Measurements from ENCODE around the gene JARID2. TPM values are rescaled to one million over a fixed set of nuclear protein-coding genes. Genes with fewer than 3 reads are reported as not detected.

The JARID2 gene
- total and polyA plus RNA-seq, 11 donors: 3.5 to 12.2 (median 7.5) TPM

DNA sequence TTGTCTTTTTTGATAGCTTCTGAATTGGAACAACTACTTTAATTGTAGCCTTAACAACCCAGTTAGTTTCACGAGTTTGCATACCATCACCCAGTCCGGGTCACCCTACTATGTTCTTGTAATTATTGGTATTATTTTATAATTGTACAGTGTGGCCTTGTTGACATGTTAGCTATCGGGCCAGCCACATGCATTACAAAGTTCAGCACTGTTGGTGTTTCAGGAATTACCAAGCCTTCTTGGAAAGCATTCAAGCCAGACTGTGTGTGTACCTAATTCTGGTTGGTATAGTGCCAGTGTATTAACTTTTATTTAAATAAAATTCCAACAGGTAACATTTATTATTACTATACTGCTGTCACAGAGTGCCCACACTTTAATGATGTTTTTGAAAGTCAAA lies 150.9 kb downstream of the JARID2 start:
- peaks cover 4 to 49% (median 31%) of the 10 kb centered on the region in 12 donors for H3K4me1 ChIP-seq
- no peak overlapping the region for H3K27ac ChIP-seq
- no peaks in the 10 kb centered on the region for H3K9me3 ChIP-seq
- DNase-seq (no peak), ATAC-seq (no peak)
- WGBS, 4 donors: 54 to 68% (median 60%) methylated on average over 3 of the region's 3 CpGs
- intact Hi-C loops (cut with DNase I): loop anchor here in 6 of 10 donors (2.0 to 10.0 kb wide), 6 partner anchors 45 to 1192 kb away; partner anchors contain the start of gene JARID2 (in 1 of the 6)
- no peaks in the 10 kb centered on the region for H3K36me3 ChIP-seq
- no peaks in the 10 kb centered on the region for H3K27me3 ChIP-seq
- no peak overlapping the region for H3K4me3 ChIP-seq
- TF ChIP-seq, protein P1, sequence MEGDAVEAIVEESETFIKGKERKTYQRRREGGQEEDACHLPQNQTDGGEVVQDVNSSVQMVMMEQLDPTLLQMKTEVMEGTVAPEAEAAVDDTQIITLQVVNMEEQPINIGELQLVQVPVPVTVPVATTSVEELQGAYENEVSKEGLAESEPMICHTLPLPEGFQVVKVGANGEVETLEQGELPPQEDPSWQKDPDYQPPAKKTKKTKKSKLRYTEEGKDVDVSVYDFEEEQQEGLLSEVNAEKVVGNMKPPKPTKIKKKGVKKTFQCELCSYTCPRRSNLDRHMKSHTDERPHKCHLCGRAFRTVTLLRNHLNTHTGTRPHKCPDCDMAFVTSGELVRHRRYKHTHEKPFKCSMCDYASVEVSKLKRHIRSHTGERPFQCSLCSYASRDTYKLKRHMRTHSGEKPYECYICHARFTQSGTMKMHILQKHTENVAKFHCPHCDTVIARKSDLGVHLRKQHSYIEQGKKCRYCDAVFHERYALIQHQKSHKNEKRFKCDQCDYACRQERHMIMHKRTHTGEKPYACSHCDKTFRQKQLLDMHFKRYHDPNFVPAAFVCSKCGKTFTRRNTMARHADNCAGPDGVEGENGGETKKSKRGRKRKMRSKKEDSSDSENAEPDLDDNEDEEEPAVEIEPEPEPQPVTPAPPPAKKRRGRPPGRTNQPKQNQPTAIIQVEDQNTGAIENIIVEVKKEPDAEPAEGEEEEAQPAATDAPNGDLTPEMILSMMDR (IDR thresholded peaks at IDR 0.05): no peak
- TF ChIP-seq POLR2A (IDR thresholded peaks at IDR 0.05): no peak

DNA sequence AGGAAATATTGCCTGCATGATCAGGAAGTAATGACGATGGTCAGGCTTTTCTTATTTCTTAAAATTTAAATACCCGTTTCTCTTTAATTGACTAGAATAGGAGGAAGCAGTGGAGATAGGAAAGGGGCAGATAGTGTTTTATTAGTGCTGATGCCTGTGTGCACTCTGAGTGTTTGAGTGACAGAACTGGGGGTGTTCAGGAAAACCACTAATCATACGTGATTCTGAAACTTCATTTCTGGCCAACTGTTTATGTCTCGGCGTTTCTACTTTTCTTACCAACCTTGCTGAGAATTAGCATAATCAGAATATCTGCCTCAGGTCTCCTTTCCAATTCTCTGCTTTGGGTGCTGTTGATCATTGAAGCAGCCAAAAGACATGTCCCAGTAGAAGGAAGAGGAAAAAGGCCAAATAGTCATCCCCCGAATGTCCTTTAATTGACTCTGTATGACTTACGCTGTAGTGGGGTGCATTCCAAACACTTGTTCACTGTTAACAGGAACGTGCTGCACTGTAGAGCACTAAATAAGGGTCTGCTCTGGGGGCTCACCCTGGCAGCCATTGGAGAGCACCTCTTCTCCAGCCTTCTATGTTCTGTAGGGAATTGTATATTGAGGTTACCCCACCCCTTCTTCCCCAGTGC lies 152.9 kb downstream of the JARID2 start:
- H3K27me3 ChIP-seq: no peaks in the 10 kb centered on the region
- H3K4me3 ChIP-seq: no peak overlapping the region
- no peak for ATAC-seq
- DNase-seq: no peak
- no peaks in the 10 kb centered on the region for H3K36me3 ChIP-seq
- H3K4me1 ChIP-seq: peaks cover 4 to 64% (median 47%) of the 10 kb centered on the region in 12 donors
- no peak for TF ChIP-seq POLR2A (IDR thresholded peaks at IDR 0.05)
- TF ChIP-seq, protein P1 (IDR thresholded peaks at IDR 0.05): no peak
- WGBS, 4 donors: 48 to 53% (median 50%) methylated on average over 8 of the region's 8 CpGs
- H3K27ac ChIP-seq: peak overlapping the region in 2 of 12 donors; percentile 10 to 81
- intact Hi-C loops (cut with DNase I): loop anchor here in 6 of 10 donors (5.0 to 10.0 kb wide), 5 partner anchors 44 to 1194 kb away; partner anchors contain the start of gene JARID2 (in 1 of the 6)
- no peaks in the 10 kb centered on the region for H3K9me3 ChIP-seq

DNA sequence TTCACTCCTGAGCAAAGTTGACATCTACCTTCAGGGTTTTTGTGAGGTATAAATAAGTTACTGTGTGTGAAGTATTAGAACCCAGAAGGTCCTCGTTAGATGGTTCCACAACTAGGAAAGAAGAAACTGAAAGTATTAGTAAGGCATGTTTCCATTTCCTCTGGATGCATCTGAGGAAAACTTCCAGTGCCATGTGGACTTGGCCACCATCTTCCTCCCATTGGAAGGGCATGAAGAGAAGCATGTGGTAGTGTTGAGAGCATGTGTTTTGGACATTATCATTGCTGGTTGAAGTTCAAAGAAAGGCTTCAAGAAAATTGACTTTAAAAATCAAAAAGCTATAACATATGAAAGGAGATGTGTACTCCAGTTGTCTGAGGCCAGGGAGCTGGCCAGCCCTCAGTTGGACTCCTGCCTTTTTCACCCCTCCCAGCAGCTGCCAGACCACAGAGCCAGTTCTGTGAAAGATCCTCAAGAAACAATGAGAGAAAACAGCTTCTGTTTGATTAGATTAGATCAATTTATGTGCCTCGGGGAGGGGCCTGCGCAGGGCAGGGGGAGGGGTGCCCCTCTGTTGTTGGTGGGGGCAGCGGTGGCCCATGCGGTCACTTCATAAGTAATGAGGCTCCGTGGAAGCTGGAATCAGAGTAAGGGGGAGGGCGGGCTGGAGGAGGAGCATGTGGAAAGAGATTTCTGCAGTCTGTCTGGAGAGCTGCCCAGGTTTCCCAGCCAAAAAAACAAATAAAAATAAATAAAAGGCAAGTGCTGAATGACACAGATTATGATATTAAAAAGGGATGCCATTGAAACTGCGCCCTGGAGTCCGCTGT lies 154.0 kb downstream of the JARID2 start:
- no peaks in the 10 kb centered on the region for H3K36me3 ChIP-seq
- H3K27ac ChIP-seq: peak overlapping the region in 11 of 12 donors; percentile 43 to 84 (median 71)
- DNase-seq: peak; percentile 77 to 86 (median 82)
- WGBS, 4 donors: 1 to 12% (median 4%) methylated on average over 9 of the region's 9 CpGs
- no peaks in the 10 kb centered on the region for H3K27me3 ChIP-seq
- H3K4me1 ChIP-seq: peaks cover 4 to 72% (median 53%) of the 10 kb centered on the region in 12 donors
- H3K9me3 ChIP-seq: no peaks in the 10 kb centered on the region
- peak; percentile 79 to 89 (median 86) for ATAC-seq
- H3K4me3 ChIP-seq: peak overlapping the region in 10 of 12 donors; percentile 32 to 57 (median 50)
- TF ChIP-seq, protein P1 (IDR thresholded peaks at IDR 0.05): no peak
- no peak for TF ChIP-seq POLR2A (IDR thresholded peaks at IDR 0.05)
- intact Hi-C loops (cut with DNase I): loop anchor here in 9 of 10 donors (5.0 to 10.0 kb wide), 7 partner anchors 37 to 1195 kb away; partner anchors contain the start of gene JARID2 (in 1 of the 9)

Data from heart left ventricle (tissue), 16 donors.